MM.1S (cell line): ENCODE data around the gene USP32.

Experiments used
- EZH2 ChIP-seq: fragments of 300-600 bp; sonication (generic); optimal IDR thresholded peaks from 2 replicates; pipeline ENCODE3; 2017; ENCODE audit warnings: low read depth, mild to moderate bottlenecking, antibody characterized with exemption, low read length, mixed read lengths
- TF ChIP-seq, protein P1 (sequence below): fragments of 300-600 bp; sonication (generic); IDR thresholded peaks from 2 replicates; pipeline ENCODE4 v1.5.1; 2016; ENCODE audit warnings: antibody characterized with exemption, low read length, mixed read lengths

- TF ChIP-seq, protein P1, sequence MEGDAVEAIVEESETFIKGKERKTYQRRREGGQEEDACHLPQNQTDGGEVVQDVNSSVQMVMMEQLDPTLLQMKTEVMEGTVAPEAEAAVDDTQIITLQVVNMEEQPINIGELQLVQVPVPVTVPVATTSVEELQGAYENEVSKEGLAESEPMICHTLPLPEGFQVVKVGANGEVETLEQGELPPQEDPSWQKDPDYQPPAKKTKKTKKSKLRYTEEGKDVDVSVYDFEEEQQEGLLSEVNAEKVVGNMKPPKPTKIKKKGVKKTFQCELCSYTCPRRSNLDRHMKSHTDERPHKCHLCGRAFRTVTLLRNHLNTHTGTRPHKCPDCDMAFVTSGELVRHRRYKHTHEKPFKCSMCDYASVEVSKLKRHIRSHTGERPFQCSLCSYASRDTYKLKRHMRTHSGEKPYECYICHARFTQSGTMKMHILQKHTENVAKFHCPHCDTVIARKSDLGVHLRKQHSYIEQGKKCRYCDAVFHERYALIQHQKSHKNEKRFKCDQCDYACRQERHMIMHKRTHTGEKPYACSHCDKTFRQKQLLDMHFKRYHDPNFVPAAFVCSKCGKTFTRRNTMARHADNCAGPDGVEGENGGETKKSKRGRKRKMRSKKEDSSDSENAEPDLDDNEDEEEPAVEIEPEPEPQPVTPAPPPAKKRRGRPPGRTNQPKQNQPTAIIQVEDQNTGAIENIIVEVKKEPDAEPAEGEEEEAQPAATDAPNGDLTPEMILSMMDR = no peak
- no peak for TF ChIP-seq EZH2
Observed at GRCh38 chr17:60174035-60174434, 217.9 kb downstream of the USP32 start.
